ENCODE results near the gene STAC3.

The STAC3 gene

DNA sequence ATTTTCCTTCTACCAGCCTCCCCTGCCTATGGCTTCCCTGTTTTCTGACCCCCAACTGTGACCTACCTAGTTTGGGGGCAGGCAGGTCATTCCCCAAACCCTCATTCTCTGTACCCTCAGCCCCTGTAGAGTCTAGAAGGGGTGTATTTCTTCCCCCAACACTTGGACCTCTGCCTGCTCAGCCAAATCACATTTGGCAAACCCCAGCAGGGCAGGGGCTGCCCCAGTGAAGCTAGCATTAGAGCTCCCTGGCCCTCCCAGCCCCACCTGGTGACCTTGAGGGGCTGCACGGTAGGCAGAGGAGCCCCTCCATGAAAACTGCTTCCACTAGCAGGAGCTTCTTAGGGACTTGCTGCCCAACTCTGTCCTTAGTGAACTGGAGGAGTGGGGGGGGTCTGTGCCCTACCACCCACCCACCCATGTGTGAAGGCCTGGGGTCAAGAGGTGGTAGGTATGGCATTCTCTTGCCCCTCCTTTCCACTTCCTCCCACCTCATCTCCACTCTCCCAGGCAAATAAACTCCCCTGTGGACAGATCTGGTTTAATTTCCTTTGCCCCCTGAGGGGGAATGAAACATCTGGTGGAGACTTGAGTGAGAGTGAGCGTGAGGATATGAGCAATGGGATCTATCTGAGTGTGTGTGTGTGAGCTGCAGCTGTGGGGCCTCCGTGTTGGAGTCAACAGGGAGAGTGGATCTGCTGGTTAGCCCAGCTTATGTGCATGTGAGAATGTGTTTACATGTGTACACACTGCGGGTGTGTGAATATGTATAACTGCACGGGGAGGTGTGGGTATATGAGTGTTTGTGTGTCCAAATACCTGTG lies 32.7 kb downstream of the STAC3 start:
- DNase-seq = no peak
- Histone ChIP-seq H3K4me3 (ENCODE audit: low read depth, low read length) (no peak overlapping the region), H3K27ac (peak overlapping the region; percentile 54; the same call in 1 of the 2 replicates), H3K27me3 (ENCODE audit: insufficient read depth, low read depth, severe bottlenecking) (peaks cover 12% of the 10 kb centered on the region), H3K36me3 (no peaks in the 10 kb centered on the region), H3K9me3 (ENCODE audit: severe bottlenecking) (no peaks in the 10 kb centered on the region)
- TF ChIP-seq, protein P1, sequence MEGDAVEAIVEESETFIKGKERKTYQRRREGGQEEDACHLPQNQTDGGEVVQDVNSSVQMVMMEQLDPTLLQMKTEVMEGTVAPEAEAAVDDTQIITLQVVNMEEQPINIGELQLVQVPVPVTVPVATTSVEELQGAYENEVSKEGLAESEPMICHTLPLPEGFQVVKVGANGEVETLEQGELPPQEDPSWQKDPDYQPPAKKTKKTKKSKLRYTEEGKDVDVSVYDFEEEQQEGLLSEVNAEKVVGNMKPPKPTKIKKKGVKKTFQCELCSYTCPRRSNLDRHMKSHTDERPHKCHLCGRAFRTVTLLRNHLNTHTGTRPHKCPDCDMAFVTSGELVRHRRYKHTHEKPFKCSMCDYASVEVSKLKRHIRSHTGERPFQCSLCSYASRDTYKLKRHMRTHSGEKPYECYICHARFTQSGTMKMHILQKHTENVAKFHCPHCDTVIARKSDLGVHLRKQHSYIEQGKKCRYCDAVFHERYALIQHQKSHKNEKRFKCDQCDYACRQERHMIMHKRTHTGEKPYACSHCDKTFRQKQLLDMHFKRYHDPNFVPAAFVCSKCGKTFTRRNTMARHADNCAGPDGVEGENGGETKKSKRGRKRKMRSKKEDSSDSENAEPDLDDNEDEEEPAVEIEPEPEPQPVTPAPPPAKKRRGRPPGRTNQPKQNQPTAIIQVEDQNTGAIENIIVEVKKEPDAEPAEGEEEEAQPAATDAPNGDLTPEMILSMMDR (IDR thresholded peaks at IDR 0.05; ENCODE audit: low read depth, low read length) = no peak

DNA sequence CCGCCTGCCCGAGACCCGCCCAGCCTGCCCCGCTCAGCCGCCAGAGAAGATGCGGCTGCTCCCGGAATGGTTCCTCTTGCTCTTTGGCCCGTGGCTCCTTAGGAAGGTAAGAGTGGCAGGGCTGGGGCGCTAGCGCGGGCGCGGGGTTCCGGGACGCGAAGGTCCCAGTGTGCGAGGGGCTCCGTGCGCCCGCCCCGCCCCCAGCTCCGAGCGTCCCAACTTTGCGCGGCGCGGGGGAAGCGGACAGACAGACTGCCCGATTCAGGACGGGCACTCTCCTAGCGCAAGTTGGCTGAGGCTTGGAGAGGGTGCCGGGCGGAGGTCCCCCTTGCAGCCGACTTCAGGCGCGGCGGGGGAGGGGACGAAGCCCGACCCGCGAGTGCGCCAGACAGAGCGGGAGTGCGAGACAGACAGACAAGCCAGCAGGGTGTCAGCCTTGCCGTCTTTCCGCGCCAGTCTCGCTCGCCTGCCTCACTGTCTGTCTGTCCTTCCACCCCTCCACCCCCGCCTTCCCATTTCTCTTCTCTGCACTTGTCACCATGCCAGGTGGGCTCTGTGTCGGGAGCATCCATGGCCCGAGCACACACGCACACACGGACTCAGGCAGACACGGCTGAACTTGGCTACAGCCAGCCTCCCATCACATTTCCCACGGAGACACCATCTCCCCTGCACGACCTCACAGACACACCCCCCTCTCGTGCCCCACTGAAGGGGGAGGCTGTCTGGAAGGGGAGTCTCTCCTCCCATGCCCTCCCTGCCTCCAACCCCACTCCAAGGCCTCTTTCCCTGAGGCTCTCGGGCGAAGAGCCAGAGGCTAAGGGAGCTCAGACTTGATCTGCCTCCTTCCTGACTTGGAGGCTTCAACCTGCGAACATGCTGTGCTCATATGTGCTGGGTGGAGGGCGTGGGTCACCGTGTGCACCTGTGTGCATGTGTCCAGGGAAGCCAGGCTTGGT lies 33.8 kb downstream of the STAC3 start:
- peak overlapping the region; percentile 46 for H3K4me3 ChIP-seq (ENCODE audit: low read depth, low read length)
- H3K27me3 ChIP-seq (ENCODE audit: insufficient read depth, low read depth, severe bottlenecking) = peaks cover 12% of the 10 kb centered on the region
- TF ChIP-seq, protein P1 (IDR thresholded peaks at IDR 0.05; ENCODE audit: low read depth, low read length) = no peak
- no peak overlapping the region for H3K27ac ChIP-seq
- H3K9me3 ChIP-seq (ENCODE audit: severe bottlenecking) = no peaks in the 10 kb centered on the region
- DNase-seq = no peak
- H3K36me3 ChIP-seq = no peaks in the 10 kb centered on the region

DNA sequence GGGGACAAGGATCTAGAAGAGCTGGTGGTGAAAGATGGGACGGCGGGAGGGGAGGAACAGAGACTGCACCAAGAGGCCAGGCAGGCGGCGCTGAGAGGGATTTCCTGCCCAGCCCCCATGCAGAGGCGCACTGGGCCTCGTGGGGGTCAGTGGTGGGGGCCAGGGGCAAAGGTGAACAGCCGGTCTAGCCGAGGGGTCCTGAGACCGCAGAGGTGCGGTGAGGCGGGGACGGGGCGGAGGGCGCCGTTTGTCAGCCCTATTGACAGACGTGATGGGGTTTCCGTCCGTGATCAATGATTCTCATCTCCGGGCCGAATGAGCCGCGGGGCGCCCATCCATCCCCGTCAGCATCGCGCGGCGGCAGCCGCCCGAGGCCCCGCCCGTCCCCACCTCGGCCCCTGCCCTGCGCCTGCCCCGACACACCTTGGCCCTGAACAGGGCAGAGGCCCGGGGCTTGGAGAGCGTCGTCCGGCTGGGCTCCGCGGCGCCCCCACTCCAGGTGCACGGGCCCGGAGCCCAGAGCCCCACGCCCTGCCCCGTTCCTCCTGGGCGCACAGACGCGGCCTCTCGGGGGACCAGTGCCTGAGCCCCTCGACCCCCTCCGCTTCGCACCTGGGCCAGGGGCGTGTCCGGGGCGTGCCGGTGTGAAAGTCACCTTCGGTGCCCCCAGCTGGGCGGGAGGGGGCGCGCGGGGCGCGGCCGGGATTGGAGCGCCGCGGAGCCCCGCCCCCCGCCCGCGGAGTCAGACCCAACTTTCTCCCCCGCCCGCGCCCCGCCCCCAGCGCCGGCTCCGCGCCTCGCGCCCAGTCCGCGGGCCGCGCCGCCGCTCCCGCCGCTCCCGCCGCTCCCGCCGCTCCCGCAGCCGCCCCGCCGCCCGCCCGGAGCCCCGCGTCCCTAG lies 34.7 kb downstream of the STAC3 start, which contains the start of gene NXPH4:
Gene NXPH4, plus strand, starts transcription at position 781 of the 898 bp plus-strand sequence. CDS start 176 bp downstream, outside the sequence.
- Histone ChIP-seq H3K27ac (no peak within 1 kb of the TSS), H3K4me3 (ENCODE audit: low read depth, low read length) (peak within 1 kb of the TSS; percentile 46), H3K36me3 (no peaks in the 10 kb centered on the region), H3K27me3 (ENCODE audit: insufficient read depth, low read depth, severe bottlenecking) (peaks cover 12% of the 10 kb centered on the region), H3K9me3 (ENCODE audit: severe bottlenecking) (no peaks in the 10 kb centered on the region)
- TF ChIP-seq, protein P1 (IDR thresholded peaks at IDR 0.05; ENCODE audit: low read depth, low read length) = no peak
- peak; percentile 67 for DNase-seq

DNA sequence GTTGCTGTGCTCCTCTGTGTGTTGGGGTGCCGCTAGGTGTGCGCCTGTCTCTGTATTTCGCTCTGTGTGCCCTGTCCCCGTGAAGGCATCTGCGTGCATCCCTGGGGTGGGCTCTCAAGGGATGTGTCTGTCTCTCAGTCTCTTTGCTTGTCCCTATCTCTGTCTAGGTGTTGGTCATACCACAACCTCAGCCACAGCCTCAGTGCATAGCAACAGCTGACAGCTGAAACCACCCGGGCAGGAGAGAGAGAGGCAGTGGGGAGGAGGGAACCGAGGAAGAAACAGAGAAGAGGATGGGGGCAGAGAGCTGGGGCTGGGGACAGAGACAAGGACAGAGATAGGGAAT lies 35.3 kb downstream of the STAC3 start:
- TF ChIP-seq, protein P1 (IDR thresholded peaks at IDR 0.05; ENCODE audit: low read depth, low read length) = no peak
- Histone ChIP-seq H3K36me3 (no peaks in the 10 kb centered on the region), H3K27ac (no peak overlapping the region), H3K27me3 (ENCODE audit: insufficient read depth, low read depth, severe bottlenecking) (peaks cover 12% of the 10 kb centered on the region), H3K4me3 (ENCODE audit: low read depth, low read length) (no peak overlapping the region), H3K9me3 (ENCODE audit: severe bottlenecking) (no peaks in the 10 kb centered on the region)
- DNase-seq = peak; percentile 37

DNA sequence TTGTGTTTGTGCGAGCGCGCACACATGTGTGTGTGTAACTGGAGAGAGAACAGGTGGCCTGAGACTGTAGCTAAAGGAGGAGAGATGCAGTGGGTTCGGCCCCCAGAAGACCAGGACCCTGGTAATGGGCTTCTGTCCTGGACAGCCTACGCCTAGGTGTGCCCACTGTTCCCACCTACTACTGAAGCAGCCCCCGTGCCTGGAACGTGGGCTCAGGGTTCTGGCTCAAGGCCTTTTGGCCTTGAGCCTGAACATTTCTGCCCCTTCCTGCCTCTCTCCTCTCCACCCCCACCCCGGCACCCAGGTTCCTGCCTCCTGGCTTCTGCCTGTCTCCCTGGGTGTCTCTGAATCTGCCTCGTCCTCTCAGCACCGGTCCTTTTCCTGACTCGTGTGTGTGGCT lies 35.9 kb downstream of the STAC3 start:
- no peak for DNase-seq
- no peak overlapping the region for H3K4me3 ChIP-seq (ENCODE audit: low read depth, low read length)
- no peaks in the 10 kb centered on the region for H3K9me3 ChIP-seq (ENCODE audit: severe bottlenecking)
- TF ChIP-seq, protein P1 (IDR thresholded peaks at IDR 0.05; ENCODE audit: low read depth, low read length) = no peak
- peaks cover 12% of the 10 kb centered on the region for H3K27me3 ChIP-seq (ENCODE audit: insufficient read depth, low read depth, severe bottlenecking)
- no peaks in the 10 kb centered on the region for H3K36me3 ChIP-seq
- no peak overlapping the region for H3K27ac ChIP-seq
